GM23338 (cell line): ENCODE measurements around the gene MAT2B. TPM values are rescaled to one million over a fixed set of nuclear protein-coding genes. Genes with fewer than 3 reads are reported as not detected.

Experiments used
- ATAC-seq: fragments of 200-7000 bp; cut with Tn5 transposase; 3 replicates; pipeline ENCODE4 v1.9.1; 2020
- DNase-seq: peaks from one replicate; pipeline ENCODE4 v3.0.0-alpha.2; 2015; ENCODE audit warnings: low spot score
- H2AFZ ChIP-seq: fragments of 200-600 bp; sonication (generic); 2 replicates; pipeline ENCODE4 v1.8.0; 2016; ENCODE audit warnings: antibody characterized with exemption, mild to moderate bottlenecking, moderate library complexity
- H3F3A ChIP-seq: fragments of 200-600 bp; sonication (generic); replicated peaks from 2 replicates; pipeline ENCODE4 v1.8.0; 2017; ENCODE audit warnings: antibody characterized with exemption, mixed run types, low read depth
- H3K27ac ChIP-seq: fragments of 200-600 bp; sonication (generic); 2 replicates; pipeline ENCODE4 v1.6.1; 2016; ENCODE audit warnings: low read depth
- H3K27me3 ChIP-seq: fragments of 200-600 bp; sonication (generic); 2 replicates; pipeline ENCODE4 v1.8.0; 2016; ENCODE audit warnings: mild to moderate bottlenecking, mixed run types, moderate library complexity; ENCODE audit not compliant: insufficient read depth
- H3K36me3 ChIP-seq: fragments of 200-600 bp; sonication (generic); 2 replicates; pipeline ENCODE4 v1.8.0; 2016; ENCODE audit warnings: mild to moderate bottlenecking; ENCODE audit not compliant: insufficient read depth
- H3K4me1 ChIP-seq: fragments of 200-600 bp; sonication (generic); 2 replicates; pipeline ENCODE4 v1.8.0; 2016; ENCODE audit warnings: mild to moderate bottlenecking, moderate library complexity; ENCODE audit not compliant: insufficient read depth
- H3K4me2 ChIP-seq: fragments of 200-600 bp; sonication (generic); 2 replicates; pipeline ENCODE4 v1.7.1; 2017; ENCODE audit warnings: mixed run types
- H3K4me3 ChIP-seq: fragments of 200-600 bp; sonication (generic); 2 replicates; pipeline ENCODE4 v1.6.1; 2016; ENCODE audit warnings: mixed run types
- H3K79me2 ChIP-seq: fragments of 200-600 bp; sonication (generic); replicated peaks from 2 replicates; pipeline ENCODE4 v1.8.0; 2017; ENCODE audit warnings: mild to moderate bottlenecking; ENCODE audit not compliant: insufficient read depth
- H3K9me2 ChIP-seq: fragments of 200-600 bp; sonication (generic); 2 replicates; pipeline ENCODE4 v1.8.0; 2017; ENCODE audit not compliant: insufficient read depth
- H4K20me1 ChIP-seq: fragments of 200-600 bp; sonication (generic); replicated peaks from 2 replicates; pipeline ENCODE4 v1.8.0; 2017; ENCODE audit warnings: mild to moderate bottlenecking; ENCODE audit not compliant: insufficient read depth
- H3K27ac Mint-ChIP-seq: 2 replicates; pipeline ENCODE4 v1.8.0; 2020; ENCODE audit warnings: inconsistent platforms, mild to moderate bottlenecking, moderate library complexity, mixed read lengths
- H3K27me3 Mint-ChIP-seq: 3 replicates; pipeline ENCODE4 v1.8.0; 2022; ENCODE audit warnings: low read depth, mild to moderate bottlenecking, moderate library complexity, mixed read lengths, inconsistent platforms; ENCODE audit not compliant: insufficient read depth, poor library complexity
- H3K36me3 Mint-ChIP-seq: 3 replicates; pipeline ENCODE4 v1.8.0; 2021; ENCODE audit warnings: low read depth, mild to moderate bottlenecking, inconsistent platforms, moderate library complexity, mixed read lengths
- H3K4me1 Mint-ChIP-seq: 3 replicates; pipeline ENCODE4 v1.8.0; 2020; ENCODE audit warnings: mild to moderate bottlenecking, inconsistent platforms, mixed read lengths
- H3K4me3 Mint-ChIP-seq: 3 replicates; pipeline ENCODE4 v1.8.0; 2021; ENCODE audit warnings: moderate library complexity, mild to moderate bottlenecking, inconsistent platforms, mixed read lengths
- H3K9me3 Mint-ChIP-seq: 3 replicates; pipeline ENCODE4 v1.8.0; 2020; ENCODE audit warnings: moderate library complexity, mild to moderate bottlenecking, inconsistent platforms, mixed read lengths
- ETS1 ChIP-seq: IDR thresholded peaks from 2 replicates; pipeline ENCODE4 v1.6.1; 2016; ENCODE audit warnings: antibody characterized with exemption
- EZH2phosphoT487 ChIP-seq: fragments of 200-600 bp; sonication (generic); IDR thresholded peaks from one replicate; pipeline ENCODE4 v1.8.1; 2018; ENCODE audit warnings: antibody characterized with exemption; ENCODE audit not compliant: unreplicated experiment
- NANOG ChIP-seq: IDR thresholded peaks from 2 replicates; pipeline ENCODE4 v1.6.1; 2016; ENCODE audit warnings: antibody characterized with exemption, borderline replicate concordance
- ZNF114 ChIP-seq: fragments of 250-450 bp; sonication (Bioruptor Pico); IDR thresholded peaks from 2 replicates; pipeline ENCODE4 v1.5.0; 2020; ENCODE audit warnings: mild to moderate bottlenecking, moderate library complexity
- ZNF462 ChIP-seq: fragments of 250-450 bp; sonication (Bioruptor Pico); IDR thresholded peaks from 2 replicates; pipeline ENCODE4 v1.5.0; 2020; ENCODE audit warnings: mild to moderate bottlenecking, moderate library complexity
- polyA plus RNA-seq: library from polyadenylated mRNA; unstranded; fragments of >200 nt; fragmentation: Nextera tagmentation; extraction: Ambion mirVana; gene quantifications from 2 replicates; pipeline ENCODE4 v1.2.1, GENCODE V29; 2016
- total RNA-seq: library from RNA; depleted of rRNA; stranded (reverse); fragments of >200 nt; shearing (Covaris generic); gene quantifications from 2 replicates; pipeline ENCODE4 v1.2.3, GENCODE V29; 2014
- TF ChIP-seq, protein P1 (sequence below), 2 experiments: fragments of 200-600 bp in 1 of 2; sonication (generic) in 1 of 2; conservative IDR thresholded peaks; 2 replicates each; pipeline versions ENCODE4 v1.5.1 to v1.6.1; 2016 to 2017; ENCODE audit warnings: antibody characterized with exemption in 2 of 2, low read depth in 2 of 2, mild to moderate bottlenecking in 2 of 2, moderate library complexity in 1 of 2

Gene MAT2B
- total and polyA plus RNA-seq, 2 experiments from 2014 or later: 81.4 to 120 TPM

DNA sequence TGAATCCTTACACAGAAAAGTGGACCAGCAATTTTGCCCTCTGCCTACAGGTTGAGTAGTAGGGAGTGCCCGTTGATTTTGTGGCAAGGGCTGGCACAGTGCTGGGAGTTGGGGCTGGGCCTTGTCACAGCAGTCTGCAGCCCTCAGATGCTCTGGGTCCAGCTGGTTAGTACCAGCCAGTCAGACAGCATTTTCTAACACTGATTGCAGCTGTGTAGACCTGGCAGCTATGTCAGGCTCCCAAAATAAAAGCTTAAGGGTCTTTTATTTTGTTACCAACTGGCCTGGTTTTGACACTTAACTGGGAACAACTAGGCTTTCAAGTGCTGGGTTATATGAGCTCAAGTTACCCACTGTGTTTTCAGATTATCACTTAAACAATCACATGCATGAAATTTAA, 57.7 kb downstream of the MAT2B start:
- H2AFZ ChIP-seq: no peak overlapping the region
- Mint-ChIP-seq H3K4me3 (no peak overlapping the region), H3K27me3 (peaks cover 30% of the 10 kb centered on the region), H3K27ac (no peak overlapping the region), H3K9me3 (no peaks in the 10 kb centered on the region), H3K4me1 (peaks cover 45% of the 10 kb centered on the region), H3K36me3 (no peaks in the 10 kb centered on the region; the same call in 2 of the 3 replicates)
- H3K36me3 ChIP-seq: no peaks in the 10 kb centered on the region
- H3K27ac ChIP-seq: no peak overlapping the region
- H3K4me3 ChIP-seq: no peak overlapping the region
- no peaks in the 10 kb centered on the region for H3K79me2 ChIP-seq
- no peak for DNase-seq
- peak overlapping the region; percentile 27; the same call in 1 of the 2 replicates for H3K4me2 ChIP-seq
- H3F3A ChIP-seq: peaks cover 11% of the 10 kb centered on the region
- no peak for TF ChIP-seq NANOG
- no peak for TF ChIP-seq ZNF114 (CRISPR knock-in tag)
- no peak for TF ChIP-seq ZNF462 (CRISPR knock-in tag)
- no peak for TF ChIP-seq EZH2phosphoT487
- ATAC-seq: no peak
- peaks cover 28% of the 10 kb centered on the region for H3K27me3 ChIP-seq
- no peaks in the 10 kb centered on the region for H4K20me1 ChIP-seq
- H3K9me2 ChIP-seq: no peaks in the 10 kb centered on the region
- peaks cover 41% of the 10 kb centered on the region for H3K4me1 ChIP-seq

- peak; percentile 46 for DNase-seq
- H3K79me2 ChIP-seq: no peaks in the 10 kb centered on the region
- no peak overlapping the region for H3K4me3 ChIP-seq
- ATAC-seq: peak; percentile 56
- H3K27ac Mint-ChIP-seq: no peak overlapping the region
- no peaks in the 10 kb centered on the region; the same call in 2 of the 3 replicates for H3K36me3 Mint-ChIP-seq
- H3K36me3 ChIP-seq: no peaks in the 10 kb centered on the region
- H3K27ac ChIP-seq: no peak overlapping the region
- H3K27me3 Mint-ChIP-seq: peaks cover 30% of the 10 kb centered on the region
- peaks cover 32% of the 10 kb centered on the region for H3K27me3 ChIP-seq
- no peak overlapping the region; the same call in 2 of the 3 replicates for H3K4me3 Mint-ChIP-seq
- no peaks in the 10 kb centered on the region for H4K20me1 ChIP-seq
- H3K4me1 Mint-ChIP-seq: peaks cover 46% of the 10 kb centered on the region
- H3K4me1 ChIP-seq: peaks cover 43% of the 10 kb centered on the region
- H3F3A ChIP-seq: peaks cover 11% of the 10 kb centered on the region
- no peak overlapping the region for H2AFZ ChIP-seq
- no peaks in the 10 kb centered on the region for H3K9me3 Mint-ChIP-seq
- H3K4me2 ChIP-seq: peak overlapping the region; percentile 27
- H3K9me2 ChIP-seq: no peaks in the 10 kb centered on the region
- no peak for TF ChIP-seq ETS1
- TF ChIP-seq, protein P1, sequence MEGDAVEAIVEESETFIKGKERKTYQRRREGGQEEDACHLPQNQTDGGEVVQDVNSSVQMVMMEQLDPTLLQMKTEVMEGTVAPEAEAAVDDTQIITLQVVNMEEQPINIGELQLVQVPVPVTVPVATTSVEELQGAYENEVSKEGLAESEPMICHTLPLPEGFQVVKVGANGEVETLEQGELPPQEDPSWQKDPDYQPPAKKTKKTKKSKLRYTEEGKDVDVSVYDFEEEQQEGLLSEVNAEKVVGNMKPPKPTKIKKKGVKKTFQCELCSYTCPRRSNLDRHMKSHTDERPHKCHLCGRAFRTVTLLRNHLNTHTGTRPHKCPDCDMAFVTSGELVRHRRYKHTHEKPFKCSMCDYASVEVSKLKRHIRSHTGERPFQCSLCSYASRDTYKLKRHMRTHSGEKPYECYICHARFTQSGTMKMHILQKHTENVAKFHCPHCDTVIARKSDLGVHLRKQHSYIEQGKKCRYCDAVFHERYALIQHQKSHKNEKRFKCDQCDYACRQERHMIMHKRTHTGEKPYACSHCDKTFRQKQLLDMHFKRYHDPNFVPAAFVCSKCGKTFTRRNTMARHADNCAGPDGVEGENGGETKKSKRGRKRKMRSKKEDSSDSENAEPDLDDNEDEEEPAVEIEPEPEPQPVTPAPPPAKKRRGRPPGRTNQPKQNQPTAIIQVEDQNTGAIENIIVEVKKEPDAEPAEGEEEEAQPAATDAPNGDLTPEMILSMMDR (conservative IDR thresholded peaks at IDR 0.05; ENCODE audit: low read depth in 2 of 2): no peak
Measured at GRCh38 chr5:163563880-163564279, 58.5 kb downstream of the MAT2B start.
